Kidney (tissue), 14 donors: ENCODE measurements around the gene PABPC1L. TPM values are rescaled to one million over a fixed set of nuclear protein-coding genes. Genes with fewer than 3 reads are reported as not detected.

ENCODE experiments used
- DNase-seq, 5 donors: peaks; one replicate each; pipeline ENCODE4 v3.0.0-alpha.2; 2013 to 2020
- FAIRE-seq: peaks from 2 replicates; lab custom pipeline; 2012; peaks lifted over from hg19 to GRCh38; lab: Jason Lieb, UNC
- H3K27ac ChIP-seq, 2 donors: one replicate each; pipeline ENCODE4 v1.7.0; 2013; ENCODE audit warnings: low read depth in 2 of 2, low read length in 2 of 2, inconsistent platforms in 1 of 2
- H3K27me3 ChIP-seq: one replicate; pipeline ENCODE4 v1.7.1; 2013; ENCODE audit warnings: low read length, inconsistent platforms; ENCODE audit not compliant: control insufficient read depth, insufficient read depth
- H3K36me3 ChIP-seq, 3 donors: one replicate each; pipeline versions ENCODE4 v1.7.0 to v1.7.1; 2013; ENCODE audit warnings: low read length in 3 of 3, control low read depth in 1 of 3, inconsistent platforms in 1 of 3; ENCODE audit not compliant: insufficient read depth in 3 of 3, control insufficient read depth in 2 of 3
- H3K4me1 ChIP-seq, 3 donors: one replicate each; pipeline versions ENCODE4 v1.7.0 to v1.7.1; 2013; ENCODE audit warnings: low read length in 3 of 3, inconsistent platforms in 1 of 3, low read depth in 1 of 3; ENCODE audit not compliant: control insufficient read depth in 2 of 3, insufficient read depth in 2 of 3
- H3K4me3 ChIP-seq, 3 donors: one replicate each; pipeline versions ENCODE4 v1.7.0 to v1.8.1; 2013; ENCODE audit warnings: low read length in 3 of 3, control low read depth in 1 of 3, inconsistent platforms in 1 of 3
- H3K9ac ChIP-seq, 3 donors: one replicate each; pipeline versions ENCODE4 v1.7.0 to v1.7.1; 2013; ENCODE audit warnings: low read length in 3 of 3, control low read depth in 1 of 3, inconsistent platforms in 1 of 3
- H3K9me3 ChIP-seq, 3 donors: one replicate each; pipeline versions ENCODE4 v1.7.0 to v1.7.1; 2013; ENCODE audit warnings: low read length in 3 of 3, control low read depth in 1 of 3, inconsistent platforms in 1 of 3; ENCODE audit not compliant: control insufficient read depth in 2 of 3, insufficient read depth in 1 of 3
- intact Hi-C: fragments of 100-400 bp; cut with DNase I; formaldehyde crosslinking; loops from one replicate; pipeline ENCODE4 v1.11.1; 2022
- polyA plus RNA-seq: library from polyadenylated mRNA; stranded (reverse); fragments of 350-450 nt; fragmentation: Illumina TruSeq; extraction: RNeasy Lipid Tissue Mini Kit (QIAGEN cat#74804); gene quantifications from one replicate; pipeline ENCODE4 v1.2.3, GENCODE V29; 2014; ENCODE audit warnings: low read depth, low replicate concordance; ENCODE audit not compliant: insufficient read depth
- total RNA-seq: library from RNA; stranded (reverse); fragmentation: NEBNext Ultra II Directional; extraction: Animal tissue kit (Norgen Biotek cat#: 25700); gene quantifications from one replicate; pipeline ENCODE4 v1.2.1, GENCODE V29; 2021
- TF ChIP-seq, protein P1 (sequence below): IDR thresholded peaks from 3 replicates; pipeline ENCODE4 v1.5.1; 2012; ENCODE audit warnings: mild to moderate bottlenecking, moderate library complexity, borderline replicate concordance; ENCODE audit not compliant: insufficient read depth; ENCODE audit errors: extremely low read depth
- donor health status: control.
- donor health status: control.
- donor health status: control.
- donor health status: control.
- donor health status: control.
- donor health status: DM: yes; HTN: yes; CAD: no.
- donor health status: Normal renal cell carcinoma (clear cell type).

The PABPC1L gene
- total and polyA plus RNA-seq, 2 donors from 2014 or later: 24.4 to 48.6 TPM

DNA sequence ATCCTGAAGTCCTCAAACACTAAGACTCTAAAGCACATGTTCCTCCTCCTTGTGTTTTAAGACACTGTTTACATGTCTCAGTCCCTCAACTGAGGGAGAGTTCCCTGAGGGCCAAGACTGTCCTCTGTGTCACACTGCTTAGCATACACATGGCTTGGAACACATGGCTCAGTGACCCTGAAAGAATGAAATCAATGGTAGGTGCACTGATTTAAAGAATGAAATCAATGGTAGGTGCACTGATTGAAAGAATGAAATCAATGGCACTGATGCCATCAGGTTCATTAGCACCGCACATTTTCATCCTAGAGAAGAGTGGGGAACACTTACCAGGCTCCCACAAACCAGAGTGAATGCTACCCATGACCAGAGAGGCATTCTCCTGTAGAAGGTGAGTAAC lies 40.5 kb downstream of the PABPC1L start:
- intact Hi-C loops: no loop called here
- DNase-seq: no peak
- Histone ChIP-seq H3K36me3 (peaks cover 12 to 69% (median 53%) of the 10 kb centered on the region in 3 donors), H3K4me3 (no peak overlapping the region), H3K9ac (no peak overlapping the region), H3K27ac (no peak overlapping the region), H3K27me3 (no peaks in the 10 kb centered on the region), H3K4me1 (peaks cover 0 to 16% (median 9%) of the 10 kb centered on the region in 3 donors), H3K9me3 (no peaks in the 10 kb centered on the region)
- no peak for FAIRE-seq
- TF ChIP-seq, protein P1, sequence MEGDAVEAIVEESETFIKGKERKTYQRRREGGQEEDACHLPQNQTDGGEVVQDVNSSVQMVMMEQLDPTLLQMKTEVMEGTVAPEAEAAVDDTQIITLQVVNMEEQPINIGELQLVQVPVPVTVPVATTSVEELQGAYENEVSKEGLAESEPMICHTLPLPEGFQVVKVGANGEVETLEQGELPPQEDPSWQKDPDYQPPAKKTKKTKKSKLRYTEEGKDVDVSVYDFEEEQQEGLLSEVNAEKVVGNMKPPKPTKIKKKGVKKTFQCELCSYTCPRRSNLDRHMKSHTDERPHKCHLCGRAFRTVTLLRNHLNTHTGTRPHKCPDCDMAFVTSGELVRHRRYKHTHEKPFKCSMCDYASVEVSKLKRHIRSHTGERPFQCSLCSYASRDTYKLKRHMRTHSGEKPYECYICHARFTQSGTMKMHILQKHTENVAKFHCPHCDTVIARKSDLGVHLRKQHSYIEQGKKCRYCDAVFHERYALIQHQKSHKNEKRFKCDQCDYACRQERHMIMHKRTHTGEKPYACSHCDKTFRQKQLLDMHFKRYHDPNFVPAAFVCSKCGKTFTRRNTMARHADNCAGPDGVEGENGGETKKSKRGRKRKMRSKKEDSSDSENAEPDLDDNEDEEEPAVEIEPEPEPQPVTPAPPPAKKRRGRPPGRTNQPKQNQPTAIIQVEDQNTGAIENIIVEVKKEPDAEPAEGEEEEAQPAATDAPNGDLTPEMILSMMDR: no peak

DNA sequence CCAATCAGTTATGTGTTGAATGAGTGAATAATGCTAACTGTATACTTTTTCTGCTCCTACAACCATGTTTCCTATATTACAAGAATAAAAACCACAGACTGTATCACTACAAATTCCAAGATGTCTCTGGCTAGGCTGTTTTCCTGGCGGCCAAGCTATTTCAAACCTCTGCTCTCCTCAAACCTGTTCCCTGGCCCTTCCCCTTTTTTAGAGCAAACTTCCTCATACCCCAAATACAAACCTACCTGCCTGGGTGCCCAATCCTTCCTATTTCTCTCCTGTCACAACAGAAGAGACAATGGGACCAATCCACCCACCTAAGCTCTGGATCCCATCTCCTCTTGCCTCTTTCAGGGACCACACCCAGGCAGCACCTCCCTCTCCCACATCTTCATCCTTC lies 42.9 kb downstream of the PABPC1L start:
- no peak for FAIRE-seq
- intact Hi-C loops: no loop called here
- H3K36me3 ChIP-seq: peaks cover 12 to 77% (median 51%) of the 10 kb centered on the region in 3 donors

DNA sequence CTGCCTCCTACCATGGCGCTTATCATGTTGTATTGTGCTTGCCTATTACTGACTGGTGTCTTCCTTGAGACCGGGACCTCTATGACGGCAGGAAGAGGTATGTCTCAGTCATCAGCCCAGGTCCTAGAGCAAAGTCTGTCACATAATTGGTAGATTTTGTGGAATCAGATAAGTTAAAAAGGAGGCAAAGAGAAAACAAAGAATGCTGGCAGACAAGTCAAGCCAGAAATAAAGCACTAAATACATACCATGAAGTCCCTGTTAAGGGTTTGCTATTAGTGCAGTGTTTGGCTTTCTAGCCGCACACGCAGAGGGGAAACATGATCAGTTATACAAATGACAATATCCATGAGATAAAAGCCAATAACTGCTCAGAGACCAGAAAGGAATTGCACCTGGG lies 44.4 kb downstream of the PABPC1L start:
- Histone ChIP-seq H3K9ac (no peak overlapping the region), H3K4me3 (no peak overlapping the region), H3K36me3 (peaks cover 12 to 64% (median 43%) of the 10 kb centered on the region in 3 donors), H3K9me3 (no peaks in the 10 kb centered on the region), H3K27me3 (no peaks in the 10 kb centered on the region), H3K27ac (no peak overlapping the region), H3K4me1 (peaks cover 0 to 10% (median 10%) of the 10 kb centered on the region in 3 donors)
- intact Hi-C loops: no loop called here
- FAIRE-seq (no peak), DNase-seq (no peak)
- TF ChIP-seq, protein P1: no peak

More for the DNA sequence above, 42.9 kb downstream of the PABPC1L start:
- Histone ChIP-seq H3K27ac (no peak overlapping the region), H3K9me3 (no peaks in the 10 kb centered on the region), H3K27me3 (no peaks in the 10 kb centered on the region), H3K4me1 (peaks cover 0 to 3% (median 0%) of the 10 kb centered on the region in 3 donors), H3K4me3 (no peak overlapping the region), H3K9ac (no peak overlapping the region)
- DNase-seq: no peak
- TF ChIP-seq, protein P1: no peak

DNA sequence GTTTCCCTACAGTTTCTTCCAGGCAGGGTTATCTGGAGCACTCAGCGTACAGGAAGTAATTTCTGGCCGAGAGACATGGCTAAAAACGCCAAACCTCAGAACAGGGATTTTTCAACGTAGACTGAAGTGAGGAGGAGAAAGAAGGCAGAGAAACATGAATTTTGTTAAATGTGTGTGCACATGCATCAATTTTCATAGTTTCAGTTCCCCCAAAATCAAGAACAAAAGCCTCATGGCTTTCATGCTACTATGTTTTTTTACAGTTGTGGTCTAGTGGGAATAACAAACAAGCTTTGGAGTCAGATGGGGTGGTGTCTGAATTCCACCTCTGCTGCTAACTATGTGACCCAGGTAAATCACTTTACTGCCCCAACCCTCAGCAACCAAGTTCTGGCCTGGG lies 45.4 kb downstream of the PABPC1L start:
- Histone ChIP-seq H3K27ac (no peak overlapping the region), H3K36me3 (peaks cover 12 to 58% (median 39%) of the 10 kb centered on the region in 3 donors), H3K9me3 (no peaks in the 10 kb centered on the region), H3K27me3 (no peaks in the 10 kb centered on the region), H3K4me3 (no peak overlapping the region), H3K9ac (no peak overlapping the region), H3K4me1 (peaks cover 0 to 14% (median 12%) of the 10 kb centered on the region in 3 donors)
- DNase-seq: no peak
- TF ChIP-seq, protein P1: no peak
- FAIRE-seq: no peak
- intact Hi-C loops: no loop called here
